Activated gamma-delta T cell treated with anti-CD3 and anti-CD28 coated beads, Interleukin-2, amount 50 U/mL, for 16 hours (primary cell): ENCODE data around the gene MACROD2.

Experiments
- DNase-seq: peaks from one replicate; pipeline ENCODE4 v3.0.0-alpha.2; 2020; ENCODE audit warnings: low read depth

MACROD2 gene

DNA sequence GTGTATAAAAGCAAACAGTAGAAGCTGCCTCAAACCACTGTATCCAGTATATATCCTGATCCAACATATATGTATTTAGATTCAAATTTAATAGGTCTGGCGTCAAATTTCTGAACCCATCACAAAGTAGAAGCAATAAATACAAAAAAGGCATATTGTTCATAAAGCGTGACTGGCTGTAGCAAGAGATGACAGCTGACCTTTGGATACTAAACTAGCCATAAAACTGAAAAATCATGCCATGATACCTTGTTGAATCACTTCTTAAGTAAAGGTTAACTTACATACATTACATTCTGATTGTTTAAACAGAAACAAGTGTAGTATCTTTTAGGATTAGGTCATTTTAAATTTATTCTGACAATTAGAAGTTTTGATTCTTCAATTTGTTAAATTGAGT is 714.1 kb downstream of the MACROD2 start:
- no peak for DNase-seq

DNA sequence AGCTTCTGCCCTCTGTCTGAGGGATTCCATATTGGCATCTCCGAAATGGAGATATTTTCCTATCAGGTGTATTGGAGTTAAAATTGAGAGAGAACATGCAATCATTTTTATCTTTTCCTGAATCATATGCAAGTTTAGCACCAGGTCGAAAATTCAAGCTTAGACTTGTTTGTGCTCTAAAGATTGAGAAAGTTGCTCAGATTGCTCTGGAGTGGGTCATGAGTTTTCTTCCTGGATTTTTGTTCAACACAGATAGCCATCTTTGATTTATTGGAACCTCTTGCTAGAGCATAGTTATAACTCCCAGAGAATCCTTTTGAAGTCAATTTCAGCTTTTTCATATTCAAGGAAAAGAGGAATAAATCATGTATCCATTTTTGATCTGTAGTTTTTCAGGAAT is 715.6 kb downstream of the MACROD2 start:
- no peak for DNase-seq

DNA sequence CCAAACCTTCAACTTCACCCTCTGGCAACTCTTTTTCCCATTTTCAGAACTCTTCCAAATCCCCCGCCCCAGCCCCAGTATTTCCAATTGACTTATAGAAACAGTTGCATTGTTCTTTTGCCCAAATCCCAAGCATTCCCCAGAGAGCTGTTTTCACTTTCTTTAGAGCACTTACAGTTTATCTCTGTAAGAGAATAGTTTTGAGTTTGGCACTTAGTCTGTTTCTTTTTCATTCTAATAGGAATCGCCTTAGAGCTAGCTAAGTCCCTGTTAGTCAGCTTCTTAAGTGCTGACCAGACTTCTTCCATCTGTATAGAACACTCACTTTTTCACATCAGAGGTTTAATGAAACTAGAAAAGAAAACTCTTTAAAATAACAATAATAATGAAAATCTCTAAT is 716.3 kb downstream of the MACROD2 start:
- DNase-seq = no peak

DNA sequence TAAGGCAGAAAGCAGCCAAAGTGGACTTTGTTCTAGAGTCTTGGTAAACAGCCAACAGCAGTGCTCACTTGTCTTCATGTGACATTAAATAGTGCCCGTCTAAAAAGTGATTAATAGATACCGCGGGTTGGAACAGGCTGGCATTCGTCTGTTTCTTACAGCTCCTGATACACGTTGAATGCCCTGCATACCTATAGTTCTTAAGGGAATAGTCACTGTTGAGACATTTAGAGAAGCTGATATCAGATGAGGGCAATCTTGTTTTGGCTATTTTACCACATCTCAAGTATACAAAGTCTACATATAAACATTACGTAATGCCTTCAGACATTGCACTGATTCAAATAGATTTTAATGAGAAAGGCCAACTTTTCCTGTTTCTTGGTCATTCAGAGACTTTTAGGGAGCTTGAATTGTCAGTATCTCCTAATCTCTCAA is 717.0 kb downstream of the MACROD2 start:
- DNase-seq = no peak

DNA sequence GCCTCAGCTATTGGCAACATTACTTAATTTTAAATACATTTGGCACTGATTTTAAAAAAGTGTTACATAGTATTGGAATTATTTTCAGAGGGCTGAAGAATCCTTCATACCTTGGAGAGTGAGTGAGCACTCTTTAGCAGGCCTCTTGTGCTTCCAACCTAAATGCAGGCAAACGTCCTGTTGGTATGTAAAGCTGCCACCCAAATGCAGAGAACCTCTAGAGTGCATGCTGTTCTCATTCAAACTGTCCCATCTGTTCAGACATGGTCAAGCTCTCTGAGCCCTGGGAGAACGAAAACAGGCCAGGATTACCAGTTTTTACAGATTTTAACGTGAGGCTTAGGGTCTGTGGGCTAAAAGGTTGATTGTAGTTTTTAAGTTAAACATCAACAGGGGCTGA is 720.1 kb downstream of the MACROD2 start:
- DNase-seq = no peak

DNA sequence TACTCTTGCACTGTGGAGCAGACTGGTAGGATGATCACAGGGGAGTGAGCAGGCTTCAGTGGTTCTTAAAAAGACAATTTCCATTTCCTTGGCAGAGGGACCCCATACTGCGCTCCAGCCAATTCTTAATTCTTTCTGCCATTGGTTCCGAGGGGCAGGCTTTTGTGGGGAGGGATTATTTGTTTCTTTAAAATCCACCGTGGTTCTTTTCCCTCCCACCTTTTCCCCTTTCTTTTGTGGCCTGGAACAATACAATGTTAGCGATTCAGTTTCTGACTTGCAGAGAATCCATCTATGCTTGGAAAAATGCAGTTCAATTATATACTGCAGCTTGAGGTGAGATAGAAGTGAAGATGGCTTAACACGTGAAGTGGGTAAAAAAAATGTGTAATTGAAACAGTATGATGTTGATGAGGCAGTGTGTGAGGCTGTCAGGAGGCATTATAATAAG is 721.1 kb downstream of the MACROD2 start:
- DNase-seq = no peak

DNA sequence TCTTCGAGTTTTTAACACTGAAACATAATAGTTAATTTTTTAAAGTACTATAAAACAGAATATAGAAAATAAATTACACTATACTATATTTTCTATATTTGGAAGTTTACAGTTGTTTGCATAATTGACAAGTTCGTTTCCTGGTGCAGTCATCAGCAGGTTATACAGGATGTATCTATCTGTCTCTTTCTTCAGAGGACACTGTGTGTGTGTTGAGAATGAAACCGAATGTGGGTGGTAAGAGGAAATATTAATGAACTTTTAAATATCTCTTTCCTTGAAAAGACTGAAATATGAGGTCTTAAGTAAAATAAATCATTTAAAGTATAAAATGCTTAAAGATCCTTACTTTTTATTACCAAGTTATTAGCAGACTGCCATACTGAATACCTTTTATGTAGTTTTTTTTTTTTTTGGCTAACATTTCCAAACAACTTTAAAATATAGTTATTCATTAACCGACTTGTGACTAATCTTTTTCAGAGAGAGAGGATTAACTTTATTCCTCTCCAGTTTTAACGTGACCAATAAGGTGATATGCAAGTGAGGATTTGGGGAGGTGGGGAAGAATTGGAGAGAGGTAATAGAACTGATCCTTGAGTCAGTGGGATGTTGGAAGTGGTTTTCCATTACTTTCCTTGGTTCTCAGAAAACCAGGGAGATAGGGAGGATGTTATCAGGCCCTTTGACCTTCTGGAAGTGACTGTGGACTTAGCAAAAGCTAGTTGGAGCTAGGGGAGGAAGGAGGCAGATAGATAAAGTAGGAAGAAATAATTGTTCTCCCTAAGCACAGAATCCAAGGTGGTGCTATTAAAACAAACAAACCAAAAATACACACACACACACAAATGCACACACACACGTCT is 722.1 kb downstream of the MACROD2 start:
- no peak for DNase-seq

DNA sequence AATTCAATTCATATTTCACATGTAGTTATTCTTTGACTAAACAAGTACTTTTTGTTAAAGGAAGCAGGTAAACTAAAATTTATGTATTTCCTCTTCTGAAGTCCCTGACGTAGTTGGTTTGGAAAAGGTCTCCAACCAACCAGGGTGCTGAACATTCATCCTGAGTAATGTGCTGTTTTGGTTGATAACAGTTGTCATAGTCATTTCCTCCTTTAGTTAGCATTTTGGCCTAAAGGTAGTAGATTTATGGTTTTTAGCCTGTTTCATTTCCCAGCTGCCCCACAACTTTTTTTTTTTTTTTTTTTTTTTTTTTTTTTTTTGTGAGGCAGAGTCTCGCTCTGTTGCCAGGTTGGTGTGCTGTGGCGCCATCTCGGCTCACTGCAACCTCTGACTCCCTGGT is 724.9 kb downstream of the MACROD2 start:
- no peak for DNase-seq

DNA sequence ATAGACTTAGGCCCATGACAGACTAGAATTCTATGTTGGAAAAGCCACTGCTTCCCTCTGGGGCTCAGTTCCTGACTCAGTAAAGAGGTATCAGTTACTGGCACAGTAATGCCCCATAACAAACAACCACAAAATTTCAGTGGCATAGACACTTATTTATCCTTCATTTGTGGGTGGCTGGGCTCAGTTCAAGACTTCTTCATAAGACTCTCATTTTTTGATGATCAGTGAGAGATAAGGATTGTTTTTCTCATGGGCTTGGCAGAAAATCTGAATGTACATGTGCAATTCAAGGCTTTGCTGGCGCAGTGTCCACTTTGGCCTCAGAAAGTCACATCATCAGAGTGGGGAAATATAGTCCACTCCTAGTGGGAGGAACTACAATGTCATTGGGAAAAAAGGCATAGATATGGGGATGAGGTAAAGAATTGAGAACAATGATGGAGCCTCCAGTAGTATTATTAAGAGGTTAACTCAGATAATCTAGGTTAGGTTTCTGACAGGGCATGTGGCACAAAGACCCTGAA is 726.7 kb downstream of the MACROD2 start:
- DNase-seq = no peak

DNA sequence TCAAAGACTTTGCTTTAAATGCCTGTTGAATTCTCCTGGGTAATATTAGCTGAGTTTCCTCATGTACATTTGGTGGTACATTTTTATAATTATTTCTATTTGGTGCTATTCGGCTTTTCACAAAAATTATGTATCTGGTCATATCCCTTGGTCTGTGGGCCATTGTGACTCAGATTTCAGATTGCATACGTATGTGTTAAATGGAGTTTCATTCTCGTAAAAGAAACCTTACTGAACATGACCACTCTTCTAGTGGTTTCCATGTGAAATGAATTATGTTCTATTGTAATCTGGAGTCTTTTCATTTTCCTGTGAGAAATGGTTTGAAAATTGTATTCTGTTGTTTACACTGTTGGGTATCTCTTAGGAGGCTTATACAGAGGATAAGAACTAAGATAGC is 728.3 kb downstream of the MACROD2 start:
- DNase-seq = no peak

DNA sequence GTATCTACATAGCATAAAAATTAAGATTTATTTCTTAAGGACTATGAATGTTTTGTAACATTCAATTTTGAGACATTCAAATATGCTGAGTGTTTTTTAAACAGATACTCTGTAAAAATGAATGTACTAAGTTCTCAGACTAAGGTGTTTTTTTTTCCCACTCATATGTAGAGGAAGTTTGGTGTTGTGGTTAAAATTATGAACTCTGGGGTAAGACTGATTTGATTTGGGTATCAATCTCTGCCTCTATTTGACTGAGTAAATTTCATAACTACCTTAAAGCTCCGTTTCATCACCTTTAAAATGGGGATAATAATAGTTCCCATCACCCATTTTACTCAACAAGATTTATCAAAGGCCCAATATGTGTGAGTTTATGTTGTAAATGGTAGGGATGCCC is 728.7 kb downstream of the MACROD2 start:
- DNase-seq = no peak

DNA sequence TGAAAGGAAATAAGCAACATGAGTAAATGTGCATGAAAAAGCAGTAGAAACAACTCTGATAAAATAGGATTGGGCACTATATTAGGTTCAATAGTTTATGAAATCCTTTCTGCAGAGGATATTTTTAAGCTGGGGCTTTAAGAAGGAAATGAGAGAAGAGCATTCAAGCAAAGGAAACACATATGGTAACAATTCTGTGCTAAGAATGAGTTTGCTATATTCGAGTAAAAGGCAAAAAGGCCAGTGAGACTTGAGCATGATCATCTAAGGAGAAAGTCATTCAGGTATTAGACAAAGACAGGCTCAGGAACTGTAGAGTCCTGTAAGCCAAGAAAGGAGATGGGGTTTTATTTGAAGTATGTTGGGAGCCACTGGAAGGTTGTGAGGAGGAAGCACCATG is 729.2 kb downstream of the MACROD2 start:
- DNase-seq = no peak

DNA sequence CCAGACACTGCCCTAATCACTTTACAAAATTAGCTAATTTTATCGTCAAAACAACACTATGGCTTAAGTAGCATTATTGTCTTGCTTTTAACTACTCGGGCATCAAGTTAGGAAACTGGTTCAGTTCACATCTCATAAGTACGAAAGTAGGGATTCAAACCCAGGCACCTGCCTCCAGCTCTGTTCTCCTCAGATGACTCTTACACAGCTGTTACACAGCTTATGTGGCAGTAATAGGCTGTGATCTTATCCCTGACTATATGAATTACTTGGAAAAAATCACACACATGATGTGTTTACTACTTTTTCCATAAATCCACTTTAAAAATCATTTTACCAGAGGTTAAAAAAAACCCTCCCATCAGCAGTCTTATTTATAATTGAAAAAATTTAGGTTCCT is 731.3 kb downstream of the MACROD2 start:
- no peak for DNase-seq

DNA sequence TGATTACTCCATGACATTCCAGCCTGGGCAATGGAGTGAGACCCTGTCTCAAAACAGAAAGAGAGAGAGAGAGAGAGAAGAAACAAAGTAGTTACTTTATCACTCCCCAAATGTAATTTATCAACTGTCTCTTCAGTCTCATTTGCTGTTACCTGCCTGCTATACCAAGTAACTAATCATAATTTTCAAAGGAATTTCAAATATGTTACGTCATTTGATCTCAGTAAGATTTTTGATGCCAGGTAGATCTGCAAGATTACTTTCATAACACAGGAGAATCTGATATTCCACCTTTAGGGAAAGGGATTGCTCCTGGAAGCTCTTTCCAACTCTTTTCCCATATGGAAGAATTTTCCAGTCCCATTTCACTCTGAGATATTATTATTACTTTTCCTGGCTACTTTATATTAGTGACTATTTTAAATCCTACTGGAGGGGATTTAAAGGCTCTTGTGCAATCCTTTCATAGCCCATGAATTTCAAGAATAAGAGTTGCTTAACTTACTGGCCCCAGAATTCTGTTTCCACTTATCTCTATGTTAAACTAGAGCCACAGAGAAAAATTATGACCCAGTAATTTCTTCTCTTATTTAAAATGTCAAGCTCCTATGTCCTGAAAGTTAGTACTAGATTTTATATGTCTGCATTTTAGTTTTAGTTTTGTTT is 732.3 kb downstream of the MACROD2 start:
- DNase-seq = no peak

DNA sequence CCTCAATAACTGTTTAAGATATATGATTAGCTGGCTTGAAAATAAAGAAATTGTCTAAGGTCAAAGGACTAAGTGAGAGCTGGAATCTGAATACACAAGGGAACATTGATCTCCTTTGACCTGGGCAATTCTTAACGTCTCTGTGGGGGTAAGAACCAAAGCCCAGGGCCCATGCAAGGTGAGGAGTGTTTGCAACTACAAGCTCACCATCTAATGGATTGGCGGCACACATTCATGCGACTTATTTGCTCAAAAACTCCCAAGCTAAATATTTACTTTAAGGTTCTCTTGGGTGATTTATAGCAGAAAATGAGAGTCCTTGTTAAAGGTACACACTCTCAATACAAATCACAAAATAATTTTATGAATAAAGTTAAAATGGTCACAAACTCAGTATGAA is 734.1 kb downstream of the MACROD2 start:
- DNase-seq = no peak

DNA sequence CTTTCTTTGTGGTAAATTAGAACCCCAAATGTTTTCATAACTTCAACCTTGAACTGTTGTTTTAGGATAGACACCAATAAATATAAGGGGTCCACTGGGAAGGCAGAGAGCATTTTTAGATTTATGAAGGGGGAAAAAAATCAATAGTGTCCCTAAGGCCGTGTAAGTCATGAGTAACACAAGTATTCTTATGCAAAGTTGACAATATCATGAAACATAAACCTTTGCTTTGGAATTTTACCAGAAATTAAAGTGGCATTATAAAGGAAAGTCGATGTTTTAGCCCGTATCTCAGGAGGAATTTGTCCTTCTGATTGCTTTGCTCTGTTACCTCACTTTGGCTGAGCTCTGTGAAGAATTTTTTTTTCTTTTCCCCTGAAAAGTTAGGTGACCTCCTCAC is 737.0 kb downstream of the MACROD2 start:
- DNase-seq = no peak

DNA sequence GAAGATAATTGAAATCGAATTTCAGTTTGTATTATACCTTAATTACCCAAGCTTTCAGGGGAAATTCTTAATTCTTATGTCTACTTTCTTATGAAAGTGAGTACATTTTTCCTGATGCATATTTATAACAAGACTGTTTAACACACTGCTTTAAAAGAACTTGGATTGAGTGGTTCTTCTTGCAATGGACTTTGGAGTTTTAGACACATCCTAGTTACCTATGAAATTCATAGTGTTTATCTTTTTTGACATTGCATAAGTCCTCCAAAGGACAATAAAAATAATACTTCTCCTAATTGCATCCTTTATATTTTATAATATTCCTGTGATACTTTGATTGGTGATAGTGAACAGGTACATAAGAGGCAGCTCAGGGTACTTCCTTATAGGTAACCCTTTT is 737.7 kb downstream of the MACROD2 start:
- DNase-seq = no peak

DNA sequence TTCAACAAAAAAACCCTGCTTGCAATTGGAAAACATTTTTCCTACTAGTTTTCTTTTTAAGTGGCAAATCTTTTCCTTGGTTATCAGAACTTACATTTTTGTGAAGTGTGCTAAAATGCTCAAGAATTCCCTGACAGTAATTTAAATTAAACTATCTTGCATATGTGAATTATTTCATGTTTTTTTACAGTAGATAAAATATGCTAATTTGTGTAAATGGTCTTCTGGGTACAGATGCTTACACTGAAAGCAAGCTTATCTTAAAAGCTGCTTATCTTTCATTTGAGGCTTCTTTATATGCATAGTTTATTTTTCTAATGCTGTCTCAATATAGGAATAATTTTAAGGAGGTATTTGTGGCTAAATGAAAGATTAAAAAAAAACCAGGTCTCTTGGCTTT is 745.1 kb downstream of the MACROD2 start:
- no peak for DNase-seq

DNA sequence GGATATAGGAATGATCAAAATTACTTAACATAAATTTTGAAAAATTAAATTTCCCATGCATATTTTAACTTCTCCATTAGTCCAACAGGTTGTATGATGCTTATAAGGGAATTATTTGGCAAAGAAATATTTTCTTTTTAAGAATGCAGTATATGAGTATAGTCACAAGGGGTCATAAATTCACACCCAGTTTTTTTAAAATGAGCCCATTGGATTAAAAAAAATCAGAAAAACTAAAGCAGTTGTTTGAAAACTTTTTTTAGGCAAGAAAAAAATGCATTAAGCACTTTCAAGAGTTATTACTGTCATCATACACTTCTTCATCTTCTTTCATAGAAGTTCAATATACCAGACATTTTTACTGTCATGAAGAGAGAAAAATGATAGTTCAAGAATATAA is 746.3 kb downstream of the MACROD2 start:
- DNase-seq = no peak

DNA sequence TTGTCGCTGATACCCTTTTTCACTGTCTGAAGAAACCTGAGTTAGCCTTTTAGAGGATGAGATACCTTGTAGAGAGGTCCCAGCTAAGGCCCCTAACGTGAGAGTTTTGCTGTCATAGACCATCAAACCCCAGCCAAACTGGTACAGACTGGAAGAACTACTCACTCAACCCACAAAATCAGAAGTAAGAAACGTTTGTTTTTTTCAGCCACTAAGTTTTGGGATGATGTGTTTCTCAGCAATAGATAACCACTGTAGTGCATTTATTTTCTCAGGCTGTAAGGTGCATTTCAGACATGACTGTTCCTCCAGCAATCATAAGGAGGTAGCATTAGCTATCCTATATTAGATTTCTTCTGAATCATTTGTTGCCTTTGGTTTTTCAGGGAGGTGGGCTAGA is 749.4 kb downstream of the MACROD2 start:
- no peak for DNase-seq

DNA sequence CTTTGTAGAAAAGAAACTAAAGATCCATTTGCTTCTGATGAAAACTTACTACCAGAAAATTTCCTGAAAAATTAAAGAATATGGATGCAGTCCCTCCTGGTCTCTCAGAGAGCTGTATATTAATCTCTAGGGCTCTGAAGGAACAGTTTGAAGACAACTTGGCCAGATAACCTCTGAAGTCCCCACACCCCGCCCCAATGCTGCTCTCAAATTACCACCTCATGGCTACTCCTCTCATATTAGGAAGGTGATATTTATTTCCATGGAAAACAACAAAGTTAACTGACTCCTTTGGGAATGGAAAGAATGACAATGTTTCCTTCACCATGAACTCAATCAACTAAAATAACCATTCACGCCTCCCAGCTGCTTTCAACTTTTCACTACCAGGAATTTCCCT is 750.5 kb downstream of the MACROD2 start:
- no peak for DNase-seq

DNA sequence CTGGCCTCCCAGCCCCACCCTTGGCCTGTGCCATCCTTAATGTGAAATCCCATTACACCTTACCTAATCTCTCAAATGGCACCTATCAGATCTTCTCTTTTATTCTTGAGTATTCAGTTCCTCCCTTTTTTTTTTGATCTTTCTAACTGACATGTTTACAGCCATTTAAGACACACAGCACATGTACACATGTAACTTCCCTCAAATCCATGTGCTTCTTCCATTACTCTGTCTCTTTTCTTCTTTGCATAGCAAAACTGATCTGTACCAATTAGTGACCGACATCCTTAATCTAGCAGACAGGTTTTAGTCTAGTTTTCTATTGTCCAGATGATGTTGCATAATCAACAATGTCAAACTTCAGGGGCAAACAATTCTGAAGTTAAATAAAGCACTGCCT is 755.9 kb downstream of the MACROD2 start:
- no peak for DNase-seq

DNA sequence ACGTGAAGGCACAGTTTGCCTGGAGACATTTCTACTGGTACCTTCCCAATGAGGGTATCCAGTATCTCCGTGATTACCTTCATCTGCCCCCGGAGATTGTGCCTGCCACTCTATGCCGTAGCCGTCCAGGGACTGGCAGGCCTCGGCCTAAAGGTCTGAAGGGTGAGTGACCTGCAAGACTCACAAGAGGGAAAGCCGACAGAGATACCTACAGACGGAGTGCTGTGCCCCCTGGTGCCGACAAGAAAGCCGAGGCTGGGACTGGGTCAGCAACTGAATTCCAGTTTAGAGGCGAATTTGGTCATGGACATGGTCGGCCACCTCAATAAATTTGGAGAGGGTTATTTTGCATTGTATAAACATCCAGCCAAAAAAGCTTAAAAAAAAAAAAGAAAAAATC is 762.4 kb downstream of the MACROD2 start:
- DNase-seq = no peak
